ENCODE results near the gene PLPP3. TPM values are rescaled to one million over a fixed set of nuclear protein-coding genes. Genes with fewer than 3 reads are reported as not detected.

PLPP3 gene
- polyA plus RNA-seq, 4 donors = 1.6 to 71.6 (median 23.1) TPM

DNA sequence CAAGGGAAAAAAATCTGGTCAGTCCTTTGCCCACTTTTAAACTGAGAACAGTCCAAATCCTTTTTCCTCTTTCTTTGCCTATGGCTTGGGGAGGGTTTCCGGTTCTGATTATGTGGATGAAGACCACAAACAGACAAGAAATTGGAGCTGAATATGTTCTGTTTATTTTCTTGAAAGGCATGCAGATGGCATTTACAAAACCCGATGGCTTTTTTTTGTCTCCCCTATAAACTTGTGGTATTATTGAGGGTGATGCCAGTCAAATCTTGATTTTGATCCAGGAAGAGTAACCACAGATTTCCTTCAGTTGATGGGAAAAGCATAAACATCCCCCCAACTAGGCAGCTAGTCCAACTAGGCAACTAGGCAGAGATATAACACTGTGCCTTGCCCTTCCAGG is 38.9 kb downstream of the PLPP3 start:
- Histone ChIP-seq H3K9me3 (ENCODE audit: control insufficient read depth in 2 of 2, insufficient read depth in 1 of 2, low read depth in 1 of 2, low read length in 1 of 2) (no peaks in the 10 kb centered on the region), H3K4me1 (ENCODE audit: control insufficient read depth in 3 of 3, insufficient read depth in 2 of 3, low read depth in 1 of 3, low read length in 2 of 3) (peaks cover 0 to 24% (median 3%) of the 10 kb centered on the region in 3 donors), H3K36me3 (ENCODE audit: control insufficient read depth in 3 of 3, insufficient read depth in 2 of 3, low read depth in 1 of 3, low read length in 3 of 3) (peaks cover 0 to 18% (median 0%) of the 10 kb centered on the region in 3 donors), H3K4me3 (ENCODE audit: low read depth in 1 of 3, low read length in 3 of 3) (no peak overlapping the region), H3K27ac (ENCODE audit: low read depth in 1 of 3, low read length in 2 of 3) (no peak overlapping the region), H3K27me3 (ENCODE audit: control insufficient read depth in 3 of 3, insufficient read depth in 3 of 3, low read length in 3 of 3) (no peaks in the 10 kb centered on the region)
- no peak for DNase-seq
- no peak for FAIRE-seq
- WGBS, 3 donors = 61 to 88% (median 71%) methylated on average over 2 of the region's 2 CpGs

DNA sequence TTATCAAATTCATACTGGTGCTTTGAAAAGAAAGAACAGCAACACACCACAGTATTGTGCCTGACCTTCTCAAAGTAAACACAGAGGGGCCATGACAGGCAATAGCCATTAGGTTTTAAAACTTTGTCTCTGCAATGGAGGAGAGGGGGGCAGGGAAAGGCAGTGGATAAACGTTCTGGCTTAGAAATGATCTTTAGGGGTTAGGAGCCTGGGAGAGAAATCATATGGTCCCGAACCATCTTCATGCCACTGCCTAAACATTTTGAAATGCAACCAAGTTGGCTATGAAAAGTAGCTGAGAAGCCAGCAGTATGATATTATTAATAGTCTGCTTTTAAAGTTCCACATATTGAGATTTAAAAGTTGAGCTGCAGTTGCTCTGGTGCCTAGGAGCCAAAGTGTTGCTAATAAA is 39.8 kb downstream of the PLPP3 start:
- DNase-seq (no peak), FAIRE-seq (no peak)
- WGBS, 3 donors = 42 to 60% (median 45%) methylated on average over 2 of the region's 2 CpGs
- no peak overlapping the region for H3K27ac ChIP-seq (ENCODE audit: low read depth in 1 of 3, low read length in 2 of 3)
- H3K27me3 ChIP-seq (ENCODE audit: control insufficient read depth in 3 of 3, insufficient read depth in 3 of 3, low read length in 3 of 3) = no peaks in the 10 kb centered on the region
- no peak overlapping the region for H3K4me3 ChIP-seq (ENCODE audit: low read depth in 1 of 3, low read length in 3 of 3)
- H3K4me1 ChIP-seq (ENCODE audit: control insufficient read depth in 3 of 3, insufficient read depth in 2 of 3, low read depth in 1 of 3, low read length in 2 of 3) = peaks cover 0 to 30% (median 3%) of the 10 kb centered on the region in 3 donors
- no peaks in the 10 kb centered on the region for H3K9me3 ChIP-seq (ENCODE audit: control insufficient read depth in 2 of 2, insufficient read depth in 1 of 2, low read depth in 1 of 2, low read length in 1 of 2)
- peaks cover 0 to 18% (median 1%) of the 10 kb centered on the region in 3 donors for H3K36me3 ChIP-seq (ENCODE audit: control insufficient read depth in 3 of 3, insufficient read depth in 2 of 3, low read depth in 1 of 3, low read length in 3 of 3)

DNA sequence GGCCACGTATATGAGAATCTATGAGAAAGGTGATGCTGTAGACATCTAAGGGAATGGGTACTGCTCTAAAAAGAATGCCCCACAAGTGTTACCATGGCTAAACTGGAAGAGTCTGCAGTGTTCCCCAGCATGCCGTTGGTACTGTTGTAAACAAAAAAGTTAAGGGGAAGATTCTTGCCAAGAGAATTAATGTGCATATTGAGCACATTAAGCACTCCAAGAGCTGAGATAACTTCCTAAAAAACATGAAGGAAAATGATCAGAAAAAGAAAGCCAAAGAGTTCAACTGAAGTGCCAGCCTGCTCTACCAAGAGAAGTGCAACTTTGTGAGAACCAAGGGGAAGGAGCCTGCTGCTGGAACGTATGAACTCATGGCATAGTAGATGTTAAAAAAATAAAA is 40.8 kb downstream of the PLPP3 start:
- Histone ChIP-seq H3K27me3 (ENCODE audit: control insufficient read depth in 3 of 3, insufficient read depth in 3 of 3, low read length in 3 of 3) (no peaks in the 10 kb centered on the region), H3K4me1 (ENCODE audit: control insufficient read depth in 3 of 3, insufficient read depth in 2 of 3, low read depth in 1 of 3, low read length in 2 of 3) (peaks cover 0 to 34% (median 3%) of the 10 kb centered on the region in 3 donors), H3K36me3 (ENCODE audit: control insufficient read depth in 3 of 3, insufficient read depth in 2 of 3, low read depth in 1 of 3, low read length in 3 of 3) (peaks cover 0 to 22% (median 4%) of the 10 kb centered on the region in 3 donors), H3K9me3 (ENCODE audit: control insufficient read depth in 2 of 2, insufficient read depth in 1 of 2, low read depth in 1 of 2, low read length in 1 of 2) (no peaks in the 10 kb centered on the region), H3K4me3 (ENCODE audit: low read depth in 1 of 3, low read length in 3 of 3) (no peak overlapping the region), H3K27ac (ENCODE audit: low read depth in 1 of 3, low read length in 2 of 3) (no peak overlapping the region)
- WGBS, 3 donors = 66 to 86% (median 72%) methylated on average over 3 of the region's 3 CpGs
- FAIRE-seq (no peak), DNase-seq (no peak)

DNA sequence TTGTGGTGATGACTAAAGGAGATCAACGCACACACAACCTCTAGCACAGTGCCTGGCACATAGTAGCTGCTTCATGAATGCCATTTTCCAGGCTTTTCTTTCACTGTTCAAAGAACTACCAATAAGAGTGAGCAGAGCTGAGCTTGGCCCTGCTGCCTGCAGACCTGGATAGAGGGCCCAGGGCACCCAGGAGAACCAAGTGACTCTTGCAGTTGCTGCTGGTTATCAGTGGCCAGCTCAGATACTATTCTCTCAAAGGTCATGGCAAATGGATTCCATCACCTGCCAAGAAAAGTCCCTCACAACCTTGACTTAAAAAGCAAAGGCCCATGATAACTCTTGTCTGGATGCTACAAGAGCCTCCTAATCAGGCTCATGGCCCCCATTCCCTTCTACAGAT is 41.7 kb downstream of the PLPP3 start:
- Histone ChIP-seq H3K36me3 (ENCODE audit: control insufficient read depth in 3 of 3, insufficient read depth in 2 of 3, low read depth in 1 of 3, low read length in 3 of 3) (peaks cover 0 to 27% (median 4%) of the 10 kb centered on the region in 3 donors), H3K9me3 (ENCODE audit: control insufficient read depth in 2 of 2, insufficient read depth in 1 of 2, low read depth in 1 of 2, low read length in 1 of 2) (no peaks in the 10 kb centered on the region), H3K4me1 (ENCODE audit: control insufficient read depth in 3 of 3, insufficient read depth in 2 of 3, low read depth in 1 of 3, low read length in 2 of 3) (peaks cover 3 to 42% (median 3%) of the 10 kb centered on the region in 3 donors), H3K4me3 (ENCODE audit: low read depth in 1 of 3, low read length in 3 of 3) (no peak overlapping the region), H3K27ac (ENCODE audit: low read depth in 1 of 3, low read length in 2 of 3) (no peak overlapping the region), H3K27me3 (ENCODE audit: control insufficient read depth in 3 of 3, insufficient read depth in 3 of 3, low read length in 3 of 3) (no peaks in the 10 kb centered on the region)
- WGBS, 3 donors = 94 to 96% (median 94%) methylated on average over 1 of the region's 1 CpG
- FAIRE-seq (no peak), DNase-seq (no peak)

DNA sequence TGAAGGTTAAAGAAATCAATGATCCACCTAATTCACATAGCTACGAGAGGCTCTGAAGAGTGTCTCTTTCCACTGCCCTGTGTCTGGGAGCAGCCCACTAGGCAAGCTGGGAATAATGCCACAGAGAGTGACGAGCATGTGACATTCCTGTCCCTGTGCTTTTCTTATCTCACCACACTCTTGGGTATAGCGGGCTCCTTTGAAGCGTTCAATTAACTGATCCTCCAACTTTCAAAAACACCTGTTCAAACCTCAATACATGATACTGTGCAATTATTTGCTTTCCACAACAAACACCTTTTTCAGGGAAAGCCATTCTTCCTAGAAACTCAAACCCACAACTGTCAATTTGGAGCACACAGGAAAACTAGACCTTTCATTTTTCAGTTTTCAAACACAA is 43.4 kb downstream of the PLPP3 start:
- Histone ChIP-seq H3K27me3 (ENCODE audit: control insufficient read depth in 3 of 3, insufficient read depth in 3 of 3, low read length in 3 of 3) (no peaks in the 10 kb centered on the region), H3K9me3 (ENCODE audit: control insufficient read depth in 2 of 2, insufficient read depth in 1 of 2, low read depth in 1 of 2, low read length in 1 of 2) (no peaks in the 10 kb centered on the region), H3K4me1 (ENCODE audit: control insufficient read depth in 3 of 3, insufficient read depth in 2 of 3, low read depth in 1 of 3, low read length in 2 of 3) (peaks cover 3 to 51% (median 3%) of the 10 kb centered on the region in 3 donors), H3K27ac (ENCODE audit: low read depth in 1 of 3, low read length in 2 of 3) (peak overlapping the region in 1 of 3 donors; percentile 20), H3K36me3 (ENCODE audit: control insufficient read depth in 3 of 3, insufficient read depth in 2 of 3, low read depth in 1 of 3, low read length in 3 of 3) (peaks cover 0 to 26% (median 4%) of the 10 kb centered on the region in 3 donors), H3K4me3 (ENCODE audit: low read depth in 1 of 3, low read length in 3 of 3) (no peak overlapping the region)
- DNase-seq (peak; percentile 26 to 33), FAIRE-seq (no peak)
- WGBS, 3 donors = 15 to 59% (median 32%) methylated on average over 4 of the region's 4 CpGs

DNA sequence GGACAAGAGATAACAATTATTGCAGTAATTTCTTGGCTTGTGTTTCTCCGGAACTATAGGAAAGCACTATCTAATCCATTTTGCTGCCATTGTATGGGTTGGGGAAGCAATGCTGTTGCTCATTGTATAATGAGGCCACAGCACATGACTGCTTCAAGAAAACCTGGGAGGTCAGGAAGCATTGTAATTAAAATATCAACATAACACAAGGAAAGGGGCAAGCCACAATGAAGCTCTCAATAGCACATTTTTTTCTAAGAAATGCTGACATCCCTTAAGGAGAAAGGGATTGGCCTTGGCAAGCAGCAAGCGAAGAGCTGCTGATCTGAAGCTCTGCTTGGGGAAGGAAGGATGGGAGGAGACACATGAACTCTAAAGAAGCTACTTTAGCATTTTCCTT is 44.0 kb downstream of the PLPP3 start:
- DNase-seq (no peak), FAIRE-seq (no peak)
- H3K4me1 ChIP-seq (ENCODE audit: control insufficient read depth in 3 of 3, insufficient read depth in 2 of 3, low read depth in 1 of 3, low read length in 2 of 3) = peaks cover 3 to 51% (median 3%) of the 10 kb centered on the region in 3 donors
- H3K27me3 ChIP-seq (ENCODE audit: control insufficient read depth in 3 of 3, insufficient read depth in 3 of 3, low read length in 3 of 3) = no peaks in the 10 kb centered on the region
- peaks cover 0 to 26% (median 4%) of the 10 kb centered on the region in 3 donors for H3K36me3 ChIP-seq (ENCODE audit: control insufficient read depth in 3 of 3, insufficient read depth in 2 of 3, low read depth in 1 of 3, low read length in 3 of 3)
- no peaks in the 10 kb centered on the region for H3K9me3 ChIP-seq (ENCODE audit: control insufficient read depth in 2 of 2, insufficient read depth in 1 of 2, low read depth in 1 of 2, low read length in 1 of 2)
- peak overlapping the region in 1 of 3 donors; percentile 20 for H3K27ac ChIP-seq (ENCODE audit: low read depth in 1 of 3, low read length in 2 of 3)
- 59 to 75% (median 73%) methylated on average over 2 of the region's 2 CpGs for WGBS, 3 donors
- H3K4me3 ChIP-seq (ENCODE audit: low read depth in 1 of 3, low read length in 3 of 3) = no peak overlapping the region

DNA sequence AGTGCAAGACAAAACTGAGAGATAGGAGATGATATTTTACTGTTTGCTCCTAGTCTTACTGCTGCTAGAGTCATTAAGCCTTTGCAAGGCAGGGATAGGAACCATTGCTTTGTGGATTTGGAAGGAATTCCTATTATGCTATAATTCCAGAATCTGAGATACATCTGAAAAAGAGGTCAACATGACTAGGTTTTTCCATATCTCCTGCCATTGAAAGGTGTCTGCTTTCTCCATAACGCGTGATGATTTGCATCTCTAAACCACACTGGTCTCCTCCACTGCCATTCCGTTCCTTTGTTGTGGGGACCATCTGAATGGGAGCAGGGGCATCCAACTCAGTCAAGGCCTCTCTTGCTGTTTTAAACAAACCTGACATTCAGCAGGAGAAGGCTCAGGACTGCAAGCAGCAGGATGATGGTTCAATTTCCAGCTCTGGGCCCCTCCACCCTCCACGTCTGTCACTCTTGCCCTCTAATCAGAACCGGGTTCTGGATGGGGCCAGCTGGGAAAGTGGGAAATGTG is 45.2 kb downstream of the PLPP3 start:
- Histone ChIP-seq H3K9me3 (ENCODE audit: control insufficient read depth in 2 of 2, insufficient read depth in 1 of 2, low read depth in 1 of 2, low read length in 1 of 2) (no peaks in the 10 kb centered on the region), H3K27ac (ENCODE audit: low read depth in 1 of 3, low read length in 2 of 3) (no peak overlapping the region), H3K4me3 (ENCODE audit: low read depth in 1 of 3, low read length in 3 of 3) (no peak overlapping the region), H3K27me3 (ENCODE audit: control insufficient read depth in 3 of 3, insufficient read depth in 3 of 3, low read length in 3 of 3) (no peaks in the 10 kb centered on the region), H3K4me1 (ENCODE audit: control insufficient read depth in 3 of 3, insufficient read depth in 2 of 3, low read depth in 1 of 3, low read length in 2 of 3) (peaks cover 0 to 44% (median 3%) of the 10 kb centered on the region in 3 donors), H3K36me3 (ENCODE audit: control insufficient read depth in 3 of 3, insufficient read depth in 2 of 3, low read depth in 1 of 3, low read length in 3 of 3) (peaks cover 0 to 28% (median 4%) of the 10 kb centered on the region in 3 donors)
- DNase-seq (no peak), FAIRE-seq (no peak)
- WGBS, 3 donors = 84 to 96% (median 87%) methylated on average over 5 of the region's 5 CpGs

DNA sequence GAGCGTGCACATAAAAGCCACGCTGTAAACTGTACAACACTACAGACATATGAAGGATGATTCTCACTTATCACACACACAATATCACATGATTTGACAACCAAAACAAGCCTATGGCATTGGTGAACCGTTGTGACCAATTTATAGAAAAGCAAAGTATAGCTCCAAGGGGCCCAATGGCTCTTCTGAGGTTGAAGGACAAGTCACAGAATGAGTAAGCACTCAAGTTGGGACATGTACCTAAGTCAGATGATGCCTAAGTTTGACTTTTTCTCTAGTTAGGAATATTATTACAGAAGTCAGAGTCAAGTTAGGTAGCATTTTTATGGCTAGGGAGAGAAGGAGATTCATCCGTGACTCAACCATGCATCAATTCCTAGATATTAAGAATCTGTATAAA is 45.7 kb downstream of the PLPP3 start:
- Histone ChIP-seq H3K27me3 (ENCODE audit: control insufficient read depth in 3 of 3, insufficient read depth in 3 of 3, low read length in 3 of 3) (no peaks in the 10 kb centered on the region), H3K4me1 (ENCODE audit: control insufficient read depth in 3 of 3, insufficient read depth in 2 of 3, low read depth in 1 of 3, low read length in 2 of 3) (peaks cover under 1 to 48% (median 3%) of the 10 kb centered on the region in 3 donors), H3K27ac (ENCODE audit: low read depth in 1 of 3, low read length in 2 of 3) (no peak overlapping the region), H3K4me3 (ENCODE audit: low read depth in 1 of 3, low read length in 3 of 3) (no peak overlapping the region), H3K9me3 (ENCODE audit: control insufficient read depth in 2 of 2, insufficient read depth in 1 of 2, low read depth in 1 of 2, low read length in 1 of 2) (no peaks in the 10 kb centered on the region), H3K36me3 (ENCODE audit: control insufficient read depth in 3 of 3, insufficient read depth in 2 of 3, low read depth in 1 of 3, low read length in 3 of 3) (peaks cover 0 to 28% (median 4%) of the 10 kb centered on the region in 3 donors)
- no peak for DNase-seq
- no peak for FAIRE-seq
- WGBS, 3 donors = 73 to 91% (median 87%) methylated on average over 4 of the region's 4 CpGs

DNA sequence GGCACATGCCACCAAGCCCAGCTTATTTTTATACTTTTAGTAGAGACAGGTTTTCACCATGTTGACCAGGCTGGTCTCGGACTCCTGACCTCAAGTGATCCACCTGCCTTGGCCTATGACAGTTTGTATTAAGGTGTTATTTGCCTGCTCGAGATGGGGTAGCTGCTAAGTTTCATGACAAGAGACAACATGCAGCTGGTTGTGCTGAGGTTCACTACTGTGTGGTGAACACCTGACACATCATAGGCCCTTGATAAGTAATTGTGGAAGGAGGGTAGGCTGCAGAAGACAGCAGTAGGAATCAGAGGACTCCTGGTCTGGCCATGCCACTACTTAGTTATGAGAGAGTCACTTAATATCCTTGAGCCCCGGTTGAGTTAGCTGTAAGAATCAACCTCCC is 46.2 kb downstream of the PLPP3 start:
- Histone ChIP-seq H3K4me3 (ENCODE audit: low read depth in 1 of 3, low read length in 3 of 3) (no peak overlapping the region), H3K27me3 (ENCODE audit: control insufficient read depth in 3 of 3, insufficient read depth in 3 of 3, low read length in 3 of 3) (no peaks in the 10 kb centered on the region), H3K4me1 (ENCODE audit: control insufficient read depth in 3 of 3, insufficient read depth in 2 of 3, low read depth in 1 of 3, low read length in 2 of 3) (peaks cover 3 to 52% (median 5%) of the 10 kb centered on the region in 3 donors), H3K9me3 (ENCODE audit: control insufficient read depth in 2 of 2, insufficient read depth in 1 of 2, low read depth in 1 of 2, low read length in 1 of 2) (no peaks in the 10 kb centered on the region), H3K27ac (ENCODE audit: low read depth in 1 of 3, low read length in 2 of 3) (peak overlapping the region in 1 of 3 donors; percentile 3), H3K36me3 (ENCODE audit: control insufficient read depth in 3 of 3, insufficient read depth in 2 of 3, low read depth in 1 of 3, low read length in 3 of 3) (peaks cover 0 to 28% (median 4%) of the 10 kb centered on the region in 3 donors)
- DNase-seq = no peak
- FAIRE-seq = no peak
- 72 to 82% (median 81%) methylated on average over 3 of the region's 3 CpGs for WGBS, 3 donors

Measured in small intestine (tissue), 7 donors.